Stimulated activated CD8-positive, alpha-beta memory T cell treated with anti-CD3 and anti-CD28 coated beads, Interleukin-15, amount 100 ng/mL, for 24 hours (primary cell): Measurements from ENCODE around the gene DHRS3.

Source experiments
- DNase-seq: peaks from one replicate; pipeline ENCODE4 v3.0.0-alpha.2; 2020; ENCODE audit warnings: low read depth

Gene DHRS3

GRCh38 chr1:12615865-12616708 is 1.9 kb downstream of the DHRS3 start:
- DNase-seq, result no peak

GRCh38 chr1:12615159-12615864 is 2.7 kb downstream of the DHRS3 start:
- no peak for DNase-seq

GRCh38 chr1:12614402-12615158 is 3.4 kb downstream of the DHRS3 start:
- DNase-seq, result no peak

GRCh38 chr1:12613180-12613579 is 4.8 kb downstream of the DHRS3 start:
- no peak for DNase-seq

GRCh38 chr1:12610941-12611340 is 7.1 kb downstream of the DHRS3 start:
- DNase-seq, result no peak

- no peak for DNase-seq
Measured at GRCh38 chr1:12610305-12610935, 7.6 kb downstream of the DHRS3 start.

- no peak for DNase-seq
Measured at GRCh38 chr1:12609469-12610003, 8.5 kb downstream of the DHRS3 start.

- no peak for DNase-seq
Measured at GRCh38 chr1:12608311-12608957, 9.6 kb downstream of the DHRS3 start.

GRCh38 chr1:12607263-12607662 is 10.7 kb downstream of the DHRS3 start:
- DNase-seq, result no peak

- DNase-seq, result no peak
Measured at GRCh38 chr1:12604986-12605385, 13.0 kb downstream of the DHRS3 start.

- DNase-seq, result no peak
Measured at GRCh38 chr1:12604114-12604874, 13.7 kb downstream of the DHRS3 start.

- no peak for DNase-seq
Measured at GRCh38 chr1:12603224-12603623, 14.8 kb downstream of the DHRS3 start.

- no peak for DNase-seq
Measured at GRCh38 chr1:12602659-12603024, 15.4 kb downstream of the DHRS3 start.

GRCh38 chr1:12601700-12602658 is 16.0 kb downstream of the DHRS3 start:
- DNase-seq, result no peak

- no peak for DNase-seq
Measured at GRCh38 chr1:12600880-12601633, 17.0 kb downstream of the DHRS3 start.

GRCh38 chr1:12600335-12600734 is 17.7 kb downstream of the DHRS3 start:
- DNase-seq, result no peak

GRCh38 chr1:12599657-12600056 is 18.4 kb downstream of the DHRS3 start:
- DNase-seq, result no peak

GRCh38 chr1:12598974-12599373 is 19.0 kb downstream of the DHRS3 start:
- DNase-seq, result no peak

- no peak for DNase-seq
Measured at GRCh38 chr1:12597792-12598191, 20.2 kb downstream of the DHRS3 start.
